A673 (cell line): ENCODE results near the gene SLC1A7.

ENCODE experiments used
- EZH2 ChIP-seq: fragments of 200-600 bp; sonication (generic); IDR thresholded peaks from 2 replicates; pipeline ENCODE4 v1.6.1; 2017; ENCODE audit warnings: borderline replicate concordance, low read depth, mild to moderate bottlenecking, mixed read lengths, antibody characterized with exemption, low read length; ENCODE audit not compliant: poor library complexity, severe bottlenecking
- TF ChIP-seq, protein P1 (sequence below): fragments of 300-800, 200-600 bp; sonication (generic); conservative IDR thresholded peaks from 2 replicates; pipeline ENCODE4 v1.5.1; 2017; ENCODE audit warnings: low read depth, mild to moderate bottlenecking, antibody characterized with exemption, low read length, moderate library complexity, mixed read lengths

DNA sequence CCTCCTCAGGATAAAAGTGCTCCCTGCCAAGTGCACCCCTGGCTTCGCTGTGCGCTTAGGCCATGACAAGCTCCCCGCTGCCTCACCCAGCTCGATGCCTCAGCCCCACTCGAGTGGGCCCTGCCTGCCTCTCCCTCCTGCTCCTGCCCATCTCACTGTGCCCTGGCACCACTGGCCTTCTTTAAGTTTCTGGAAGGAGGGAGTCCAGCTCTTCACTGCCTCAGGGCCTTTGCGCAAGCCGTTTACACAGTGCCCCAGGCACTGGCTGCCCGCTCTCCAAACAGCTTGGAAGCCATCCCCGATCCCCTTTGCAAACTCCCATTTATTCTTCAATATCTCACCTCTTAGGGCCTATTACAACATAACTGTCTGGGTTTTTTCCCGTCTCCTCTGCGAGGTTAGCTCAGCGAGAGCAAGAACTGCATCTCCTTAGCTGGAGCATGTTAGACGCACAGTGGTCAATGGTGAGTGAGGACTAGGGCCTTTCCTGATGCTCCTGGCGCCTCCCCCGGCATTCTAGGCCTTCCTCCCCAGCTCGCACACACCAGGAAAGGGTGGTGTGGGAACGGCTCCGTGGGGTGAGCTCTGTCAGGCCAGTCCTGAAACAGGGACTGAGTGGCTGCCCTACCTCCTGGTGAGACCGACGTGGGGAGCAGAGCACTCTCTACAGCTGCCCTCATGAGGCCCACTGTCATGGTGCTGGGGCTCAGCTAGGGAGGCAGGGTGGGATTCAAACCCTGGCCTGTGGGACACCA, 48.5 kb downstream of the SLC1A7 start:
- TF ChIP-seq, protein P1, sequence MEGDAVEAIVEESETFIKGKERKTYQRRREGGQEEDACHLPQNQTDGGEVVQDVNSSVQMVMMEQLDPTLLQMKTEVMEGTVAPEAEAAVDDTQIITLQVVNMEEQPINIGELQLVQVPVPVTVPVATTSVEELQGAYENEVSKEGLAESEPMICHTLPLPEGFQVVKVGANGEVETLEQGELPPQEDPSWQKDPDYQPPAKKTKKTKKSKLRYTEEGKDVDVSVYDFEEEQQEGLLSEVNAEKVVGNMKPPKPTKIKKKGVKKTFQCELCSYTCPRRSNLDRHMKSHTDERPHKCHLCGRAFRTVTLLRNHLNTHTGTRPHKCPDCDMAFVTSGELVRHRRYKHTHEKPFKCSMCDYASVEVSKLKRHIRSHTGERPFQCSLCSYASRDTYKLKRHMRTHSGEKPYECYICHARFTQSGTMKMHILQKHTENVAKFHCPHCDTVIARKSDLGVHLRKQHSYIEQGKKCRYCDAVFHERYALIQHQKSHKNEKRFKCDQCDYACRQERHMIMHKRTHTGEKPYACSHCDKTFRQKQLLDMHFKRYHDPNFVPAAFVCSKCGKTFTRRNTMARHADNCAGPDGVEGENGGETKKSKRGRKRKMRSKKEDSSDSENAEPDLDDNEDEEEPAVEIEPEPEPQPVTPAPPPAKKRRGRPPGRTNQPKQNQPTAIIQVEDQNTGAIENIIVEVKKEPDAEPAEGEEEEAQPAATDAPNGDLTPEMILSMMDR, result no peak
- TF ChIP-seq EZH2, result no peak
